Hair follicle dermal papilla cell (primary cell): ENCODE results near the gene TRMT44. TPM values are rescaled to one million over a fixed set of nuclear protein-coding genes. Genes with fewer than 3 reads are reported as not detected.

Source experiments
- small RNA-seq: library from RNA; depleted of rRNA; stranded (forward); fragments of <200 nt; gene quantifications from one replicate; pipeline ENCODE3, GENCODE V24; 2012
- total RNA-seq: library from RNA; depleted of rRNA; stranded (reverse); fragments of >200 nt; gene quantifications from 2 replicates; pipeline ENCODE4 v1.2.3, GENCODE V29; 2012

TRMT44 gene, protein sequence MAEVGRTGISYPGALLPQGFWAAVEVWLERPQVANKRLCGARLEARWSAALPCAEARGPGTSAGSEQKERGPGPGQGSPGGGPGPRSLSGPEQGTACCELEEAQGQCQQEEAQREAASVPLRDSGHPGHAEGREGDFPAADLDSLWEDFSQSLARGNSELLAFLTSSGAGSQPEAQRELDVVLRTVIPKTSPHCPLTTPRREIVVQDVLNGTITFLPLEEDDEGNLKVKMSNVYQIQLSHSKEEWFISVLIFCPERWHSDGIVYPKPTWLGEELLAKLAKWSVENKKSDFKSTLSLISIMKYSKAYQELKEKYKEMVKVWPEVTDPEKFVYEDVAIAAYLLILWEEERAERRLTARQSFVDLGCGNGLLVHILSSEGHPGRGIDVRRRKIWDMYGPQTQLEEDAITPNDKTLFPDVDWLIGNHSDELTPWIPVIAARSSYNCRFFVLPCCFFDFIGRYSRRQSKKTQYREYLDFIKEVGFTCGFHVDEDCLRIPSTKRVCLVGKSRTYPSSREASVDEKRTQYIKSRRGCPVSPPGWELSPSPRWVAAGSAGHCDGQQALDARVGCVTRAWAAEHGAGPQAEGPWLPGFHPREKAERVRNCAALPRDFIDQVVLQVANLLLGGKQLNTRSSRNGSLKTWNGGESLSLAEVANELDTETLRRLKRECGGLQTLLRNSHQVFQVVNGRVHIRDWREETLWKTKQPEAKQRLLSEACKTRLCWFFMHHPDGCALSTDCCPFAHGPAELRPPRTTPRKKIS
- total RNA-seq, result 17.5 and 22.1 TPM in 2 replicates

DNA sequence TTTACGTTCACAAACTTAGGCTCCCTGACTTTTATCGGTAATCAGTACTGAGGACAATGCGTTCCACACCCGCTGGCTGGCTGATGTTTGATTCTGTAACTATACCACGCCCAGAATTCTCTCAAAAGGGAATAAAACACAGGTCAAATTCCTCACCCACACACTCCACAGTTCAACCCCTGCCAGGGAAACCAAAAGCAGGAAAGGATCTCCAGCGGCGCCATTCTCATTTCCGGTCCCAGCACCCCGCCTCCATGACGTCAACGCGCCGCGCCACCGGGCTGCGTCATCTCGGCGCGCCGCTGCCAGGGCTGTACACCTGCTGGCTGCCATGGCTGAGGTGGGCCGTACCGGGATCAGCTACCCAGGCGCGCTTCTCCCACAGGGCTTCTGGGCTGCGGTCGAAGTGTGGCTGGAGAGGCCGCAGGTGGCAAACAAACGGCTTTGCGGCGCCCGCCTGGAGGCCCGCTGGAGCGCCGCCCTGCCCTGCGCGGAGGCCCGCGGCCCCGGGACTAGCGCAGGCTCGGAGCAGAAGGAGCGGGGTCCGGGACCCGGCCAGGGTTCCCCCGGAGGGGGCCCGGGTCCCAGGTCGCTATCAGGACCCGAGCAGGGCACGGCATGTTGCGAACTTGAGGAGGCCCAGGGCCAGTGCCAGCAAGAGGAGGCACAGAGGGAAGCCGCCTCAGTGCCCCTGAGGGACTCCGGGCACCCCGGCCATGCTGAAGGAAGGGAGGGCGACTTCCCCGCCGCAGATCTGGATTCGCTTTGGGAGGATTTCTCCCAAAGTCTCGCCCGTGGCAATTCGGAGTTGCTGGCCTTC lies at the start of gene TRMT44, which contains the start of gene ACOX3:
TSS of gene TRMT44 (plus strand) at position 286 of the 820 bp plus-strand sequence. CDS start at position 332, 46 bp downstream.
TSS of gene ACOX3 (minus strand) at position 232 of the 820 bp plus-strand sequence. CDS start 24,202 bp downstream, outside the sequence.

Small RNAs within 50 kb of the gene (small RNA-seq; reads per million reads assigned to genes)
- gene RNA5SP152, result not detected

Other genes with a start within 250 kb of the TRMT44 start
- 0.36 and 0.81 TPM in 2 replicates for gene SH3TC1, start 241.5 kb upstream of the TRMT44 start, total RNA-seq
- gene HTRA3, start 171.0 kb upstream of the TRMT44 start, total RNA-seq, result 4.6 and 8.1 TPM in 2 replicates
- 27.3 and 40.1 TPM in 2 replicates for gene ACOX3, start 54 bp upstream of the TRMT44 start, total RNA-seq
- gene GPR78, start 139.6 kb downstream of the TRMT44 start, total RNA-seq, result 0.97 and 1.9 TPM in 2 replicates
- 17.5 and 22.4 TPM in 2 replicates for gene CPZ, start 152.0 kb downstream of the TRMT44 start, total RNA-seq